ENCODE measurements around the gene SUCNR1. TPM values are rescaled to one million over a fixed set of nuclear protein-coding genes. Genes with fewer than 3 reads are reported as not detected.
"Not testable (repeated sequence)": the region's sequence is repeated elsewhere in the genome, so short reads cannot be mapped to it uniquely, and the experiment has no call there.

SUCNR1 gene
- total RNA-seq, 3 donors from 2014 or later (not counting 1 experiment from before 2014, with no cell fraction given) = 0.19 to 0.23 TPM; not detected in 1

DNA sequence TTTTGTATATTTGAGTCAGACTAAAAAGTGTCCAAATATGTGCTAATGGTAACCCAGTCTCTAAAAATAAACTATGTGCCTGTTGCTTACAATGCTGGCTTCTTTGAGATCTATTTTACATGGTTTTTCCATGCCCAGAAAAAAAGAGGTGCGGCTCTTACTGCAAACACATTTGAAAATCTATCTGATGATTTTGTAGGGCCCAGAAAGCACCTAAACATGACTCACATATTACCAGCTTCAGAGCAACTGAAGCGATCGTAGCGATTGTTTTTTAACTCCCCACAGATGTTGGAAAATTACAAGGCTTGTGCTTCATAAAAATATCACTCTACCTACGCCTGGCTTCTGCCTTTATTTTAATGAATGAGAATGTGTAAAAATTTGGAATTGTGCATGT lies 53.5 kb downstream of the SUCNR1 start:
- Mint-ChIP-seq H3K27me3 (ENCODE audit: low read depth in 2 of 2) (no peaks in the 10 kb centered on the region), H3K4me3 (no peak overlapping the region), H3K4me1 (no peaks in the 10 kb centered on the region), H3K9me3 (no peaks in the 10 kb centered on the region), H3K36me3 (no peaks in the 10 kb centered on the region), H3K27ac (no peak overlapping the region)
- no peak overlapping the region for H3K27ac ChIP-seq (ENCODE audit: low read length)
- TF ChIP-seq, protein P1, sequence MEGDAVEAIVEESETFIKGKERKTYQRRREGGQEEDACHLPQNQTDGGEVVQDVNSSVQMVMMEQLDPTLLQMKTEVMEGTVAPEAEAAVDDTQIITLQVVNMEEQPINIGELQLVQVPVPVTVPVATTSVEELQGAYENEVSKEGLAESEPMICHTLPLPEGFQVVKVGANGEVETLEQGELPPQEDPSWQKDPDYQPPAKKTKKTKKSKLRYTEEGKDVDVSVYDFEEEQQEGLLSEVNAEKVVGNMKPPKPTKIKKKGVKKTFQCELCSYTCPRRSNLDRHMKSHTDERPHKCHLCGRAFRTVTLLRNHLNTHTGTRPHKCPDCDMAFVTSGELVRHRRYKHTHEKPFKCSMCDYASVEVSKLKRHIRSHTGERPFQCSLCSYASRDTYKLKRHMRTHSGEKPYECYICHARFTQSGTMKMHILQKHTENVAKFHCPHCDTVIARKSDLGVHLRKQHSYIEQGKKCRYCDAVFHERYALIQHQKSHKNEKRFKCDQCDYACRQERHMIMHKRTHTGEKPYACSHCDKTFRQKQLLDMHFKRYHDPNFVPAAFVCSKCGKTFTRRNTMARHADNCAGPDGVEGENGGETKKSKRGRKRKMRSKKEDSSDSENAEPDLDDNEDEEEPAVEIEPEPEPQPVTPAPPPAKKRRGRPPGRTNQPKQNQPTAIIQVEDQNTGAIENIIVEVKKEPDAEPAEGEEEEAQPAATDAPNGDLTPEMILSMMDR (IDR thresholded peaks at IDR 0.05) = no peak
- H3K4me3 ChIP-seq (ENCODE audit: low read length) = no peak overlapping the region
- H3K4me1 ChIP-seq (ENCODE audit: control insufficient read depth, insufficient read depth, low read length) = no peaks in the 10 kb centered on the region
- DNase-seq = no peak
- no peaks in the 10 kb centered on the region for H3K9me3 ChIP-seq (ENCODE audit: control insufficient read depth, insufficient read depth, low read length)
- no peak for ATAC-seq
- 90% methylated on average over 4 of the region's 5 CpGs for WGBS (ENCODE audit: insufficient coverage)
- H3K36me3 ChIP-seq (ENCODE audit: control insufficient read depth, insufficient read depth, low read length) = no peaks in the 10 kb centered on the region
- intact Hi-C loops (cut with micrococcal nuclease) = no loop called here
- no peaks in the 10 kb centered on the region for H3K27me3 ChIP-seq (ENCODE audit: control insufficient read depth, insufficient read depth, low read length)

DNA sequence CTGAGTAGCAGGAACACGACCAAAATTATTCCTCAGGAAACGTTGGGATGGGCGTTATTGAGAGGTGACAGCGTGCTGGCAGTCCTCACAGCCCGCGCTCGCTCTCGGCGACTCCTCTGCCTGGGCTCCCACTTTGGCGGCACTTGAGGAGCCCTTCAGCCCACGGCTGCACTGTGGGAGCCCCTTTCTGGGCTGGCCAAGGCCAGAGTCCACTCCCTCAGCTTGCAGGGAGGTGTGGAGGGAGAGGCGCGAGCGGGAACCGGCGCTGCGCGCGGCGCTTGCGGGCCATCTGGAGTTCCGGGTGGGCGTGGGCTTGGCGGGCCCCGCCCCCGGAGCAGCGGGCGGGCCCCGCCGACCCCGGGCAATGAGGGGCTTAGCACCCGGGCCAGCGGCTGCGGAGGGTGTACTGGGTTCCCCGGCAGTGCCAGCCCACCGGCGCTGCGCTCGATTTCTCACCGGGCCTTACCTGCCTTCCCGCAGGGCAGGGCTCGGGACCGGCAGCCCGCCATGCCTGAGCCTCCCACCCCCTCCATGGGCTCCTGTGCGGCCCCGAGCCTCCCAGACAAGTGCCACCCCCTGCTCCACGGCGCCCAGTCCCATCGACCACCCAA lies 54.6 kb downstream of the SUCNR1 start:
- H3K27me3 ChIP-seq (ENCODE audit: control insufficient read depth, insufficient read depth, low read length); intact Hi-C loops (cut with micrococcal nuclease); H3K27ac Mint-ChIP-seq: not testable (repeated sequence)

DNA sequence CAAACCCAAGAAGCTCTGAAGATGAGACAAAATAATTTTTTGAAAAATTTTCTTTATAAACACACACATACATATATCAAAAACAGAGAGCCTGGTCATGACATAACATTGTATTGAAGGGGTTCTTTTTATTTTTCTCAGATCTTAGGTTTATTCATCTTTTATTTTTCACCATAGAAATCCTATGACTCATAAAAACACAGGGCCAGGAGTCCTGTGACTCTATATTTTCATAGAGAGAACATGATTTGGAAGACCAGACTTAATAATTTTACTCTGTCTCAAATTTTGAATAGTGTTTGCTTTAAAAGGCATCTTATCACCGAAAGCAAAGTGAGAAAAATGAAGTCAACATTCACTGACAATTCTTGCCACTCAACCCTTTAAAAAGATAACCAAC lies 57.7 kb downstream of the SUCNR1 start:
- ATAC-seq = no peak

More for the DNA sequence above, 54.6 kb downstream of the SUCNR1 start:
- not testable (repeated sequence) for H3K27ac ChIP-seq (ENCODE audit: low read length); ATAC-seq; H3K9me3 ChIP-seq (ENCODE audit: control insufficient read depth, insufficient read depth, low read length); H3K9me3 Mint-ChIP-seq; H3K36me3 Mint-ChIP-seq; H3K36me3 ChIP-seq (ENCODE audit: control insufficient read depth, insufficient read depth, low read length); H3K4me3 Mint-ChIP-seq; H3K4me1 Mint-ChIP-seq; DNase-seq; H3K27me3 Mint-ChIP-seq (ENCODE audit: low read depth in 2 of 2); H3K4me3 ChIP-seq (ENCODE audit: low read length); H3K4me1 ChIP-seq (ENCODE audit: control insufficient read depth, insufficient read depth, low read length)
- WGBS (ENCODE audit: insufficient coverage) = 96% methylated on average over 49 of the region's 49 CpGs

DNA sequence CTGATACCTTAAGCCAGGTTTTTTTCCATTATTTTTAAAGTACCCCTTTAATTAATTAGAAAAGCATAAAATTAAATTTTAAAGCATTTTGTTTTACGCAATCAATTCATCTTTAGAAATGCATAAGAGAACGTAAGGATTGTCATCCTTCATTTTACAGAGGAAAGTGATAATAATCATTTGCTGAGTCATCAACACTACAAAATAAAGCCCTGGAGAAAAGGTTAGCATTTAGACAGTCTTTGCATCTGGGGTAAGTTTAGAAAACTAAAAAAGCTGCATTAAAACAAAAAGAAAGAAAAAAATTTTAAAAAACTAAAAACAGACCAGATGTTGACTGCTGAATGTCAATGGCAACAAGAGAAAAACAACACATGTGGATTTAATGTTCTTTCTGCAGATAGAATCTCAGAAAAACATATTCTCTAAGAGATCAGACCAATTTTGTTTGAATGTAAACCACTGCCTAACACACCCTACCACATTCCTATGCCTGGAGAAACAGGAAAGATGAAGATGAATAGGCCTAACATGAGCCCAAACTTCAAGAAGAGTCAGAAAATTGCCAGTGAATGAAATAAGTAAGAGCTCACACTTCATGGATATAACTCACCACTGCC lies 59.9 kb downstream of the SUCNR1 start:
- H3K4me1 Mint-ChIP-seq = no peaks in the 10 kb centered on the region
- H3K36me3 ChIP-seq (ENCODE audit: control insufficient read depth, insufficient read depth, low read length) = no peaks in the 10 kb centered on the region
- ATAC-seq = no peak
- no peak overlapping the region for H3K27ac Mint-ChIP-seq
- WGBS (ENCODE audit: insufficient coverage) = no CpG with 5 or more reads among the region's 2 CpGs
- H3K4me1 ChIP-seq (ENCODE audit: control insufficient read depth, insufficient read depth, low read length) = no peaks in the 10 kb centered on the region
- TF ChIP-seq, protein P1 (IDR thresholded peaks at IDR 0.05) = no peak
- no peaks in the 10 kb centered on the region for H3K27me3 ChIP-seq (ENCODE audit: control insufficient read depth, insufficient read depth, low read length)
- H3K36me3 Mint-ChIP-seq = no peaks in the 10 kb centered on the region
- H3K27me3 Mint-ChIP-seq (ENCODE audit: low read depth in 2 of 2) = peaks cover 0 to 3% of the 10 kb centered on the region in 2 donors
- H3K4me3 Mint-ChIP-seq = no peak overlapping the region
- H3K9me3 ChIP-seq (ENCODE audit: control insufficient read depth, insufficient read depth, low read length) = no peaks in the 10 kb centered on the region
- no peak overlapping the region for H3K4me3 ChIP-seq (ENCODE audit: low read length)
- H3K9me3 Mint-ChIP-seq = no peaks in the 10 kb centered on the region
- intact Hi-C loops (cut with micrococcal nuclease) = no loop called here
- H3K27ac ChIP-seq (ENCODE audit: low read length) = no peak overlapping the region
- no peak for DNase-seq

More for the DNA sequence above, 57.7 kb downstream of the SUCNR1 start:
- Mint-ChIP-seq H3K9me3 (no peaks in the 10 kb centered on the region), H3K4me3 (no peak overlapping the region), H3K27me3 (ENCODE audit: low read depth in 2 of 2) (peaks cover 0 to 3% of the 10 kb centered on the region in 2 donors), H3K4me1 (no peaks in the 10 kb centered on the region), H3K27ac (no peak overlapping the region), H3K36me3 (no peaks in the 10 kb centered on the region)
- H3K9me3 ChIP-seq (ENCODE audit: control insufficient read depth, insufficient read depth, low read length) = no peaks in the 10 kb centered on the region
- no peak overlapping the region for H3K4me3 ChIP-seq (ENCODE audit: low read length)
- no peaks in the 10 kb centered on the region for H3K36me3 ChIP-seq (ENCODE audit: control insufficient read depth, insufficient read depth, low read length)
- H3K4me1 ChIP-seq (ENCODE audit: control insufficient read depth, insufficient read depth, low read length) = no peaks in the 10 kb centered on the region
- intact Hi-C loops (cut with micrococcal nuclease) = no loop called here
- no peaks in the 10 kb centered on the region for H3K27me3 ChIP-seq (ENCODE audit: control insufficient read depth, insufficient read depth, low read length)
- H3K27ac ChIP-seq (ENCODE audit: low read length) = no peak overlapping the region
- no peak for DNase-seq
- WGBS (ENCODE audit: insufficient coverage) = no CpG with 5 or more reads among the region's 1 CpG
- TF ChIP-seq, protein P1 (IDR thresholded peaks at IDR 0.05) = no peak

Other genes starting within 250 kb of the SUCNR1 start
- not detected for gene AADACL2, start 139.7 kb upstream of the SUCNR1 start, total RNA-seq
- gene AADAC, start 59.5 kb upstream of the SUCNR1 start, total RNA-seq = not detected